KMS-11 (cell line): Measurements from ENCODE around the gene MAPK4.

Source experiments
- H2AFZ ChIP-seq: fragments of 200-600 bp; sonication (generic); 2 replicates; pipeline ENCODE4 v1.6.1; 2016; ENCODE audit warnings: antibody characterized with exemption, mixed run types, low read depth
- H3K27ac ChIP-seq: fragments of 200-600 bp; sonication (generic); 2 replicates; pipeline ENCODE4 v1.6.1; 2016; ENCODE audit warnings: mild to moderate bottlenecking, mixed run types
- H3K27me3 ChIP-seq: fragments of 200-600 bp; sonication (generic); 2 replicates; pipeline ENCODE4 v1.6.1; 2017; ENCODE audit warnings: mild to moderate bottlenecking, low read depth, mixed run types, moderate library complexity; ENCODE audit not compliant: insufficient read depth
- H3K36me3 ChIP-seq: fragments of 200-600 bp; sonication (generic); 2 replicates; pipeline ENCODE4 v1.6.1; 2017; ENCODE audit warnings: mild to moderate bottlenecking, mixed run types; ENCODE audit not compliant: insufficient read depth
- H3K4me1 ChIP-seq: fragments of 200-600 bp; sonication (generic); 2 replicates; pipeline ENCODE4 v1.6.1; 2016; ENCODE audit warnings: mild to moderate bottlenecking, low read depth, mixed run types; ENCODE audit not compliant: poor library complexity, severe bottlenecking
- H3K4me2 ChIP-seq: fragments of 200-600 bp; sonication (generic); 2 replicates; pipeline ENCODE4 v1.7.0; 2016; ENCODE audit warnings: mild to moderate bottlenecking, mixed run types
- H3K4me3 ChIP-seq: fragments of 200-600 bp; sonication (generic); IDR thresholded peaks from 2 replicates; pipeline ENCODE4 v1.6.1; 2017; ENCODE audit warnings: low read depth, low read length, mixed read lengths; ENCODE audit not compliant: insufficient read depth
- H3K79me2 ChIP-seq: fragments of 200-600 bp; sonication (generic); 2 replicates; pipeline ENCODE4 v1.6.1; 2016; ENCODE audit warnings: low read depth, mixed run types; ENCODE audit not compliant: insufficient read depth
- H3K9ac ChIP-seq: fragments of 200-600 bp; sonication (generic); 2 replicates; pipeline ENCODE4 v1.6.1; 2016; ENCODE audit warnings: mild to moderate bottlenecking, mixed run types
- H4K20me1 ChIP-seq: fragments of 200-600 bp; sonication (generic); 2 replicates; pipeline ENCODE4 v1.6.1; 2016; ENCODE audit warnings: mild to moderate bottlenecking, mixed run types; ENCODE audit not compliant: insufficient read depth
- TF ChIP-seq, protein P1 (sequence below): fragments of 200-600 bp; sonication (generic); conservative IDR thresholded peaks from 2 replicates; pipeline ENCODE4 v1.6.1; 2017; ENCODE audit warnings: low read depth, mild to moderate bottlenecking, antibody characterized with exemption, low read length, moderate library complexity, mixed read lengths

The MAPK4 gene

DNA sequence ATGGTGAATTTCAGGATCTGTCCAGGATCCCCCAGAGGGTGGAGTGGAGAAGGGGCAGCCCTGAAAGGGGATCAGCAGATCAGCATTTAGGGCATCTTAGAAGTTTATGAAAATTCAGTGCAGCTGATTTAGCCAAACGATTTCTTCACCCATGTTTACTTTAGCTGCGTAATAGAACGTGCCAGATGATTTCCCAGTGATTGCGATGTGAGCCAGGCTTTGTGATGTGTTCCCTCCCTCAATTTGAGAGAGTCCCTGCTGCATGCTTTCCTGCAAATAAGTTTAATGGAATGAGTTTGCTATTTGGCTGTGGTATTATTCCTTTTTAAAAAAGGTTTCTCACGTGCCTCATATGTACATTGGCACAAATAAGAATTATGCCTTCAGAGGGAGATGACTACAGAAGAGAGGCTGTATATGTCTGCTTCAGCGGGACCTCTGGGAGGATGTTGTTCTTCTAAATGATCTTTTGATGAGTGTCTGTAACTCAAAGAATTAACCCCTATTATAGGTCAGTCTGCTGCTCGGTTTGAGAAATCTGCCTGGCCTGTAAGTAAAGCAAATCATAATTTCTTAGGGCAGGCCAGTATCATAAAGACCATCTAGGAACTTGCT is 148.1 kb downstream of the MAPK4 start:
- TF ChIP-seq, protein P1, sequence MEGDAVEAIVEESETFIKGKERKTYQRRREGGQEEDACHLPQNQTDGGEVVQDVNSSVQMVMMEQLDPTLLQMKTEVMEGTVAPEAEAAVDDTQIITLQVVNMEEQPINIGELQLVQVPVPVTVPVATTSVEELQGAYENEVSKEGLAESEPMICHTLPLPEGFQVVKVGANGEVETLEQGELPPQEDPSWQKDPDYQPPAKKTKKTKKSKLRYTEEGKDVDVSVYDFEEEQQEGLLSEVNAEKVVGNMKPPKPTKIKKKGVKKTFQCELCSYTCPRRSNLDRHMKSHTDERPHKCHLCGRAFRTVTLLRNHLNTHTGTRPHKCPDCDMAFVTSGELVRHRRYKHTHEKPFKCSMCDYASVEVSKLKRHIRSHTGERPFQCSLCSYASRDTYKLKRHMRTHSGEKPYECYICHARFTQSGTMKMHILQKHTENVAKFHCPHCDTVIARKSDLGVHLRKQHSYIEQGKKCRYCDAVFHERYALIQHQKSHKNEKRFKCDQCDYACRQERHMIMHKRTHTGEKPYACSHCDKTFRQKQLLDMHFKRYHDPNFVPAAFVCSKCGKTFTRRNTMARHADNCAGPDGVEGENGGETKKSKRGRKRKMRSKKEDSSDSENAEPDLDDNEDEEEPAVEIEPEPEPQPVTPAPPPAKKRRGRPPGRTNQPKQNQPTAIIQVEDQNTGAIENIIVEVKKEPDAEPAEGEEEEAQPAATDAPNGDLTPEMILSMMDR, result no peak
- H3K27me3 ChIP-seq, result no peaks in the 10 kb centered on the region

DNA sequence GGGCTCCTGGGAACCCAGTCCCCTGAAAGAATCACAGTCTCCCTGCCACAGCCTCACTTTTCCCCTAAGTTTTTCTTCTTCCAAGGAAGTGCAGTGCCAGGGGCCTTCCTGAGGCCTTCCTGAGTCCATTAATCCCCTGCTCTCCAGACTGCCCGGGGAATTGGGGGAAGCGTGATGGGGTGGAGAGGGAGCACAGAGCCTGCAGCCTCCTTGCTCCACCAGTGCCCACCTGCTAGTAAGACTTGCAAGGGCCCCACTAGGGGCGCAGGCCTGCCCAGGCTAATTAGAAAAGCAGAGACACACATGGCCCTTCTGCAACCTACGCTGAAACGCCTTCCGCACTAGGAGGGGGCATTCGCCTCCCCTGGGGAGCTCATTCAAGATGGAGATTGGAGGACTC is 149.3 kb downstream of the MAPK4 start:
- H3K79me2 ChIP-seq, result no peaks in the 10 kb centered on the region

More for the DNA sequence above, 148.1 kb downstream of the MAPK4 start:
- Histone ChIP-seq H3K4me1 (no peaks in the 10 kb centered on the region), H3K4me2 (no peak overlapping the region), H3K36me3 (no peaks in the 10 kb centered on the region), H3K79me2 (no peaks in the 10 kb centered on the region), H2AFZ (no peak overlapping the region), H3K27ac (no peak overlapping the region), H3K4me3 (no peak overlapping the region), H4K20me1 (no peaks in the 10 kb centered on the region), H3K9ac (no peak overlapping the region)

DNA sequence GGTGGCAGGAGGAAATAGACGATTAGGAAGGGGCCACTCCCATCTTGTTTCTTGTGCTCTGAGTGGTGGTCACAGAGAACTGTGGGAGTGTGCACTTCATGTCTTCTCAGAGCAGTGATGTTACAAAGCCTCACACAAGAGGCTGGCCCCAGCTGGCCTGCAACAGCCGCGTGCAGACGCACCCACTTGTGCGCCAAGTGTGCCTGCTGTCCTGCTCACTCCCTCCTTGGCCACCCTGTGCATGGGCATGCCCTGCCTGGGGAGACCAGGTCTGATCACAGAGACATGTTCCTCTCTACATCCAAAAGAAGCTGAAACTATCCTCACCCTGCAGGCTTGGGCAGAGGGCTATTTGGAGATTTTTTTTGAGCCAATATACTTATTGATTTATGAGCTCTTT is 151.5 kb downstream of the MAPK4 start:
- TF ChIP-seq, protein P1, result no peak
- Histone ChIP-seq H3K79me2 (no peaks in the 10 kb centered on the region), H3K4me3 (no peak overlapping the region), H3K4me1 (no peaks in the 10 kb centered on the region), H4K20me1 (no peaks in the 10 kb centered on the region), H3K9ac (no peak overlapping the region), H3K27me3 (no peaks in the 10 kb centered on the region), H3K36me3 (no peaks in the 10 kb centered on the region), H3K27ac (no peak overlapping the region), H2AFZ (no peak overlapping the region), H3K4me2 (no peak overlapping the region)

More for the DNA sequence above, 149.3 kb downstream of the MAPK4 start:
- Histone ChIP-seq H3K4me2 (no peak overlapping the region), H3K27ac (no peak overlapping the region), H3K4me1 (no peaks in the 10 kb centered on the region), H4K20me1 (no peaks in the 10 kb centered on the region), H3K4me3 (no peak overlapping the region), H3K36me3 (no peaks in the 10 kb centered on the region), H3K9ac (no peak overlapping the region), H3K27me3 (no peaks in the 10 kb centered on the region), H2AFZ (no peak overlapping the region)
- TF ChIP-seq, protein P1, result no peak

DNA sequence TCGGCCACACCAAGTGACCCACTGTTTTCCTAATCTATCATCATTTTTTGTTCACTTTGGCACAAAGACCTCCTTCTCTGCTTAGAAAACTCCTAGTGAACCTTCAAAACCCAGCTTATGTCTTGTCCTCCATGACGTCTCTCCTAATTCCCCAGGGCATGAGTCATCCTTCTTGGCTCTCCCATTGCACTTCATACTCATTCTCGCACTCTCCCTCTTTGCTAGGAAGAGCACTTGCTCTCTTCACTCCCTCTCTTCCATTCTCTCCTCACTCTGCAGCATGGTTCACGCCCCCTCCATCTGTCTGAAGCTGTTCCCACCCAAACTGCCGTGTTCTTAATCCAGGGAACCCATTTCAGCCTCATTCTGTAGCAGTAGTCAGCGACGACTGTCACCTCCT is 156.0 kb downstream of the MAPK4 start:
- H3K9ac ChIP-seq, result no peak overlapping the region
- TF ChIP-seq, protein P1, result no peak

More for the DNA sequence above, 156.0 kb downstream of the MAPK4 start:
- Histone ChIP-seq H3K79me2 (no peaks in the 10 kb centered on the region), H4K20me1 (no peaks in the 10 kb centered on the region), H3K4me1 (no peaks in the 10 kb centered on the region), H2AFZ (no peak overlapping the region), H3K36me3 (no peaks in the 10 kb centered on the region), H3K4me2 (no peak overlapping the region), H3K4me3 (no peak overlapping the region), H3K27me3 (no peaks in the 10 kb centered on the region), H3K27ac (no peak overlapping the region)
